AG04450 (cell line): ENCODE data around the gene MORC2. TPM values are rescaled to one million over a fixed set of nuclear protein-coding genes. Genes with fewer than 3 reads are reported as not detected.

Experiments used
- CTCF ChIA-PET: fragments of 300-600, 350-600 bp; formaldehyde crosslinking; extraction: SDS; loops from one replicate; lab custom pipeline; 2022; ENCODE audit warnings: antibody characterized with exemption, inconsistent platforms; lab: Charles Lee
- POLR2A ChIA-PET: fragments of 350-600 bp; formaldehyde crosslinking; extraction: SDS; loops from one replicate; lab custom pipeline; 2021; ENCODE audit warnings: antibody characterized with exemption, inconsistent platforms; lab: Yijun Ruan, JAX
- DNase-seq: peaks from one replicate; pipeline ENCODE4 v3.0.0-alpha.2; 2011; ENCODE audit warnings: low read depth, low spot score
- H3K27ac ChIP-seq: one replicate; pipeline ENCODE4 v1.5.1; 2012; ENCODE audit warnings: low read depth, low read length, control low read depth
- H3K27me3 ChIP-seq: one replicate; pipeline ENCODE4 v1.6.0; 2012; ENCODE audit warnings: low read length; ENCODE audit not compliant: control insufficient read depth, insufficient read depth
- H3K4me3 ChIP-seq: 2 replicates; pipeline ENCODE4 v1.5.1; 2011; ENCODE audit warnings: mild to moderate bottlenecking, low read depth, low read length, control low read depth
- H3K9me3 ChIP-seq: 2 replicates; pipeline ENCODE4 v1.5.1; 2012; ENCODE audit warnings: low read length; ENCODE audit not compliant: control insufficient read depth, insufficient read depth
- polyA plus RNA-seq: library from polyadenylated mRNA; depleted of rRNA; stranded (reverse); fragments of >200 nt; gene quantifications from 2 replicates; pipeline ENCODE4 v1.2.3, GENCODE V29; 2011
- TF ChIP-seq, protein P1 (sequence below): IDR thresholded peaks from 2 replicates; pipeline ENCODE4 v1.5.1; 2011; ENCODE audit warnings: low read depth, low read length, control low read depth, inconsistent platforms

The MORC2 gene
- polyA plus RNA-seq, 1 experiment = 16.3 TPM

DNA sequence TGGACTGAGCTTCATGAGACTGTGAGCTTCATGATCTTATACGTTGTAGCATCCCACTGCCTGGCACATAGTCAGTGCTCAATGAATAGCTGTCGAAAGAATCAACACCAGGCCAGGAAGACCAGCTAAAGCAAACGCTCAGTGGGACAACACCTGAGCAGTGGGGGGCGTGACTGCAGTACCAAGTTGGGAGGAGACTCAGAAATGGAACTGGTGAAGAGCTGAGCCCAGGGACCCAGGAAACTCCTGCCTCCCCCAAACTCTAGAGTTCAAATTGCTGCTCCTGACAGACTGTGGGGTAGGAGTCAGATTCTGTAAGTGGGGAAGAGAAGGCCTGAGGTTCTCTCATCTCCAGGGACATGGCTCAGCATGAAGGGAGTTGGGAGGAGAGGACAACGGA, 59.3 kb downstream of the MORC2 start:
- DNase-seq = no peak
- TF ChIP-seq, protein P1, sequence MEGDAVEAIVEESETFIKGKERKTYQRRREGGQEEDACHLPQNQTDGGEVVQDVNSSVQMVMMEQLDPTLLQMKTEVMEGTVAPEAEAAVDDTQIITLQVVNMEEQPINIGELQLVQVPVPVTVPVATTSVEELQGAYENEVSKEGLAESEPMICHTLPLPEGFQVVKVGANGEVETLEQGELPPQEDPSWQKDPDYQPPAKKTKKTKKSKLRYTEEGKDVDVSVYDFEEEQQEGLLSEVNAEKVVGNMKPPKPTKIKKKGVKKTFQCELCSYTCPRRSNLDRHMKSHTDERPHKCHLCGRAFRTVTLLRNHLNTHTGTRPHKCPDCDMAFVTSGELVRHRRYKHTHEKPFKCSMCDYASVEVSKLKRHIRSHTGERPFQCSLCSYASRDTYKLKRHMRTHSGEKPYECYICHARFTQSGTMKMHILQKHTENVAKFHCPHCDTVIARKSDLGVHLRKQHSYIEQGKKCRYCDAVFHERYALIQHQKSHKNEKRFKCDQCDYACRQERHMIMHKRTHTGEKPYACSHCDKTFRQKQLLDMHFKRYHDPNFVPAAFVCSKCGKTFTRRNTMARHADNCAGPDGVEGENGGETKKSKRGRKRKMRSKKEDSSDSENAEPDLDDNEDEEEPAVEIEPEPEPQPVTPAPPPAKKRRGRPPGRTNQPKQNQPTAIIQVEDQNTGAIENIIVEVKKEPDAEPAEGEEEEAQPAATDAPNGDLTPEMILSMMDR = no peak
- Histone ChIP-seq H3K27ac (no peak overlapping the region), H3K9me3 (no peaks in the 10 kb centered on the region; the same call in 1 of the 2 replicates), H3K27me3 (no peaks in the 10 kb centered on the region), H3K4me3 (no peak overlapping the region)
- POLR2A ChIA-PET = no interaction called here
- CTCF ChIA-PET = interaction anchor here (1.0 to 6.2 kb wide), 3 partner anchors 12 to 146 kb away, joined by 3 to 70 read pairs (median 4); no protein-coding TSS in a partner anchor

GRCh38 chr22:30908051-30908461, 60.5 kb downstream of the MORC2 start:
- no peak overlapping the region for H3K27ac ChIP-seq
- no peak overlapping the region for H3K4me3 ChIP-seq
- no peaks in the 10 kb centered on the region; the same call in 1 of the 2 replicates for H3K9me3 ChIP-seq
- TF ChIP-seq, protein P1 = no peak
- POLR2A ChIA-PET = no interaction called here
- H3K27me3 ChIP-seq = no peaks in the 10 kb centered on the region
- CTCF ChIA-PET = interaction anchor here (0.6 to 6.2 kb wide), 4 partner anchors 13 to 295 kb away, joined by 3 to 70 read pairs (median 4); no protein-coding TSS in a partner anchor
- DNase-seq = no peak

DNA sequence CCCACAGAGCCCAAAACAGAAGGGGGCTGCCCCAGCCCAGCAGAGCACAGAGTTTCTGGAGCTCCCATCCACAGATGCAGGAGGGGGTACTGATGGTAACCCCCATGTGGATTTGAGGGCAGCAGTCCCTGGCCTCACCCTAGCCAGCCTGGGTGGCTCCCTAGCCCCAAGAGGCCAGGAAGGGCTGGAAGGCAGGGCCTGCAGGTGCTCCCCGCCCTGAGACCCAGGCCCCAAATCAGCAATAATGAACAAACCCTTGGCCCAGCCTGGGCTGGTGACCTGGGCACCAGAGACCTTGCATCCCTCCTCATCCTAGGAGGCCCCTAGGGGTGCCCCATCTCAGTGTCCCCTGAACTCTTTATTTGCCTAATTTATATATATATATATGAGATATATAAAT, 61.6 kb downstream of the MORC2 start:
- POLR2A ChIA-PET = no interaction called here
- Histone ChIP-seq H3K27me3 (no peaks in the 10 kb centered on the region), H3K9me3 (no peaks in the 10 kb centered on the region), H3K4me3 (no peak overlapping the region), H3K27ac (no peak overlapping the region)
- CTCF ChIA-PET = interaction anchor here (1.2 to 6.2 kb wide), 2 partner anchors 14 to 17 kb away, joined by 3 to 70 read pairs; no protein-coding TSS in a partner anchor
- TF ChIP-seq, protein P1 = no peak
- no peak for DNase-seq

DNA sequence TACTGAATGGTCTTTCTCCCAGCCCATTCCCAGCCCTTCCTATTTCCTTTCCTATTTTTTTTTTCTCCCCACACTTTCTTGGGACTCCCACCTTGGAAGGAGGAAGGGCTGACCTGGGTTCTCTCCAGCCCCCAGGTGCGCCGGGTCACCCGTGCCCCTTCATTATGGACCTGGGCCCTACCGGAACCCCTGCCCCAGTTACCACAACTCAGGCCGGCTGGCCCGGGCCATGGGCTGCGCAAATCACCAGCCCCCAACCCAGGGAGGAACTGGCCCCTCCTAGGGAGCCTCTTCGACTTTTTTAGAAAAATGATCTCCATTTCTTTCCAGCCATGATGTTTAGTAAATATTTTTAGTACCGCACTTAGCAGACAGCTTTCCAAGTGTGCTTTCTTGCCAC, 62.2 kb downstream of the MORC2 start:
- H3K4me3 ChIP-seq = no peak overlapping the region
- TF ChIP-seq, protein P1 = no peak
- no peak overlapping the region for H3K27ac ChIP-seq
- no peaks in the 10 kb centered on the region for H3K9me3 ChIP-seq
- ChIA-PET CTCF (interaction anchor here (1.2 to 6.2 kb wide), 2 partner anchors 14 to 17 kb away, joined by 3 to 70 read pairs; no protein-coding TSS in a partner anchor), POLR2A (no interaction called here)
- DNase-seq = no peak
- no peaks in the 10 kb centered on the region for H3K27me3 ChIP-seq

DNA sequence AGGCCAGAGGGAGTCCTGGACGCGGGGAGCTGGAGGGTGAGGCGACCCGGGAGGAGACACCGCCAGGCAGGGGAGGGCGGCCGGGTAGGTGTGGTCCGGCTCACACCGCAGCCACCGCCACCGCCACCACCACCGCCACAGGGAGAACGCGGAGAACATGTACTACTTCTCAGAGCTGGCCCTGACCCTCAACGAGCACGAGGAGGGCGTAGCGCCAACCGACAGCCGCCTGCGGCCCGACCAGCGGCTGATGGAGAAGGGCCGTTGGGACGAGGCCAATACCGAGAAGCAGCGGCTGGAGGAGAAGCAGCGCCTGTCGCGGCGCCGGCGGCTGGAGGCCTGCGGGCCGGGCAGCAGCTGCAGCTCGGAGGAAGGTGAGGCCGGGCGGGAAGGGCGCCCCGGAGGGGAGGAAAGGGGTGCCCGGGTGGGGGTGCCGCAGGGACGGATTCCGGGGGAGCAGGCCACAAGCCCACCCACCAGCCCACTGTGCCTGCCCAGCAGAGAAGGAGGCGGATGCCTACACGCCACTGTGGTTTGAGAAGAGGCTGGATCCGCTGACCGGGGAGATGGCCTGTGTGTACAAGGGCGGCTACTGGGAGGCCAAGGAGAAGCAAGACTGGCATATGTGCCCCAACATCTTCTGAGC, 62.8 kb downstream of the MORC2 start:
- ChIA-PET POLR2A (no interaction called here), CTCF (interaction anchor here (1.2 kb wide), 1 partner anchor 16 kb away, joined by 3 read pairs; no protein-coding TSS in a partner anchor)
- H3K27me3 ChIP-seq = no peaks in the 10 kb centered on the region
- no peak overlapping the region for H3K4me3 ChIP-seq
- no peak overlapping the region for H3K27ac ChIP-seq
- TF ChIP-seq, protein P1 = no peak
- no peaks in the 10 kb centered on the region for H3K9me3 ChIP-seq
- DNase-seq = no peak
